Right ventricle myocardium superior (tissue), 1 donor: Measurements from ENCODE around the gene MBP. TPM values are rescaled to one million over a fixed set of nuclear protein-coding genes. Genes with fewer than 3 reads are reported as not detected.
A peak's percentile ranks its signal among the peaks of the same experiment; 100 is the strongest.

Source experiments
- ATAC-seq: fragments of 200-7000 bp; cut with Tn5 transposase; one replicate; pipeline ENCODE4 v1.9.1; 2020; ENCODE audit warnings: mild to moderate bottlenecking; ENCODE audit not compliant: poor library complexity
- DNase-seq: peaks from one replicate; pipeline ENCODE4 v3.0.0-alpha.2; 2020
- intact Hi-C: fragments of 100-400 bp; cut with DNase I; formaldehyde crosslinking; loops from one replicate; pipeline ENCODE4 v1.11.2; 2022
- total RNA-seq: library from RNA; stranded (reverse); fragmentation: NEBNext Ultra II Directional; extraction: Animal tissue kit (Norgen Biotek cat#: 25700); gene quantifications from one replicate; pipeline ENCODE4 v1.2.1, GENCODE V29; 2021
- donor health status: DM: no; HTN: yes; CAD: no; lungs with severe emphysema.

The MBP gene
- total RNA-seq, 1 donor from 2014 or later, result 29.9 TPM

DNA sequence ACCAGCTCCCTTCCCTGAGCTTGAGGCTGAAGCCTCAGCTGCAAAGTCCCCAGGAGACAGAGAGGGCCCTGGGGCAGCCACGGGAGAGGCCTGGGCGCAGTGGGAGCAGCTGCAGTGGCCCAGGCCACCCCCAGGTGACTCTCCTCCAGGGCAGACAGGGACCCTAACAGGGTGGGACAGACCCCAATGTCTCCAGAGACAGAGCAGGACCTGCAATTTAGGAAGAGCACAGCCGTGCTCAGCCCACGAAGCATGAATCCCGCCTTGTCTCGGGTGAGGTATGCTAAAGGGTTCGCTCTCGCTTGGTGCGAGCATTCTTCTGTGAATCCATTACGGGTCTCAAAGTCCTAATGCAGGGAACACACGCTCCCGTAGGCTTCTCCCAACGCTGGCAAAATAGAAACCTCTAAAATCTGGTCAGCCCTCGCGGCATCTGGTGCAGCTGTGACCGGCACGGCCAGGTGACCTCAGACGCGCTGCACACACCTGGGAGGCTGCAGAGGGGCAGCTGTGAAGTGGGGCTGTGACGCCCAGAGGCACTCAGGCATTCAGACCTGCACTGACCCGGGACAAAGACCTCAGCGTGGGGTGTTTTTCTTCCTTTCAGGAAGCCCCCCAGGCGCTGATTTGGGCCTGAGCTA, 12.6 kb downstream of the MBP start:
- DNase-seq (no peak), ATAC-seq (no peak)
- intact Hi-C loops, result no loop called here

DNA sequence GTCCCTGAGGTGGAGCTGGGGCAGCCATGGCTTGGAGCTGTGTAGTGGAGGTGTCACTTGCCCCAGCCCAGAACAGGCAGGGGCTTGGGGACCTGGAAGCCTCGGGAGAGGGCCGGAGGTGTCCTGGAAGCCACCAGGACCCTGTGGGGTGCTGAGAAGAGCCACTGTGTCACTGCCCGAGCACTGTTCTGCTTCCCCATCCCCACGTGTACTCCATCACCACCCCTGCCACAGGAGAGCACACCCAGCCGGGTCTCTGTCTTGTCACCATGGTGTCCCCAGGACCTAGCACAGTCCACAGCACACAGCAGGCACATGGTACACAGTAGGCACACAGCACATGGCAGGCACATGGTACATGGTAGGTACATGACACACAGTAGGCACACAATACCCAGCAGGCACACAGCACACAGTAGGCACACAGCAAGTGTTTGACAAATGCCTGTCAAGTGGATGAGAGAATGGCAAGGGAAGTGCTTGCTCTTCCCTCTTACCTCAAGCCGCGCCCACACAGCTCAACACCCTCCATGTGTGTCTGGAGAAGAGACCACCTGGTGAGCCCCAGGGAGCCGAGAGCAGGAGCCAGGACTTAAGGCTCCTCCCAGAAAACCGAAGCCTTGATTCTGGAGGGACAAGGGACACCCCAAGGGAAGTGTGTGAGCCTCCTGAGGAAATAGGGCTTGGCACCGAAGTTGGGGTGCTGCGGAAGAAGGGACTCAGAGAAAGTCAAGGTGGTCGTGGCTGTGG, 13.3 kb downstream of the MBP start:
- intact Hi-C loops, result no loop called here
- ATAC-seq (no peak), DNase-seq (no peak)

- DNase-seq, result no peak
- intact Hi-C loops, result no loop called here
- no peak for ATAC-seq
Measured at GRCh38 chr18:77118256-77119090, 14.1 kb downstream of the MBP start.

DNA sequence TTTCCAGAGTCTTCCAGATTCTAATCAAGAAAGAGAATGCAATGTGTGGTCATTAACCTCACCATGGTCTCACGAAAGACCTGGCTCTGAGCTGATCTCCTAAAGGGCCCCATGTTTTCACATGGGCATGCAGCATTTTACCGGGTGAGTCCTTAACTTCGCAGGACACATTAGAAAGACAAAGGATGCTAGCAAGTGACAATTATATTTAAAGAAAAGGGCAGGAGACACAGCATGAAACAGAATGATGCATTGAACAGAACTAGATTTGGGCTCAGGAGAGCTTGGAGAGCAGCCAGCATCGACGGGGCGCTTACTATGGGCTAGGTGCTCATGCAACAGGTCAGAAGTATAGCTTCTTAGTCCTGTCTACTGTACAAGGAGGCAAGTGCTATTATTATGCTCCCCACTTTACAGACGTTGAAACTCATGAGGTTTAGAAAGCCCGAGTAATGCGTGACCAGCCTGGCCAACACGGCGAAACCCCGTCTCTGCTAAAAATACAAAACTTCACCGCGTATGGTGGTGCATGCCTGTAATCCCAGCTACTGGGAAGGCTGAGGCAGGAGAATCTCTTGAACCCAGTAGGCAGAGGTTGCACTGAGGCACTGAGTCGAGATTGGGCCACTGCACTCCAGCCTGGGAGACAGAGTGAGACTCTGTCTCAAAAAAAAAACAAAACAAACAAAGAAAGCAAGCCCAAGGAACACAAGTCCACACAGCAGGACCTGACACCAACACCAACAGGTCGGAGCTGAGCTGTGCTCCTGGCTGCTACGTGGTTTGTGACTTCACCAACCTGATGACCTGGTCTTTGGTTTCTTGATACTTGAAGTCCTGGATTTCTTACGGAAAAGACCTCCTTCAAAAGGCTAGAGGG, 16.1 kb downstream of the MBP start:
- DNase-seq (no peak), ATAC-seq (no peak)
- intact Hi-C loops, result no loop called here

DNA sequence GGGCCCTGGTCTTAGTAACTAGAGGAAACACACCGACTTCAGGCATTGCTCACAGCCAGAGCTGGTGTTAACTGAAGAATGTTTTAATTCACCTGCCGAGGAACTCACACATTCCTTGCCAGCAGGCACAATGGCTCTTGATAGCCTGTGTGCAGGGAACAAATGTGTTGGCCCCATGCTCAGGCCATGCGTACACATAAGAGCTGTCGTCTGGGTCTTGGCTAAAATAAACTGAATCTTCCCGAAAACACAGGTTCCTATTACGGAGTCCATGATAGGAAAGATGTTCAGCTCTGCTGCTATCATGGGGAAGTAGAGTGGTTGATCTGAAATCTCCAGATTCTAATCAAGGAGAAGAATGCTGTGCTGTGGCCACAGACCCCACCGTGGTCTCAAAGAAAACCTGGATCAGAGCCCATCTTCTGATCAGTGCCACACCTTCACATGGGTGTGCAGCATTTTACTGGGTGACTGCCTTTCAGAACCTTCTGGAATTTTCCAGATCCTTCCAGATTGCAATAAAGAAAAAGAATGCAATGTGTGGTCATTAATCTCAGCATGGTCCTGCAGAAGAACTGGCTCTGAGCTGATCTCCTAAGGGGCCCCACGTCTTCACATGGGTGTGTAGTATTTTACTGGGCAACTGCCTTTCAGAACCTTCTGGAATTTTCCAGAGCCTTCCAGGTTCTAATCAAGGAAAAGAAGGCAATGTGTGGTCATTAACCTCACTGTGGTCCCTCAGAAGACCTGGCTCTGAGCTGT, 17.2 kb downstream of the MBP start:
- DNase-seq, result no peak

DNA sequence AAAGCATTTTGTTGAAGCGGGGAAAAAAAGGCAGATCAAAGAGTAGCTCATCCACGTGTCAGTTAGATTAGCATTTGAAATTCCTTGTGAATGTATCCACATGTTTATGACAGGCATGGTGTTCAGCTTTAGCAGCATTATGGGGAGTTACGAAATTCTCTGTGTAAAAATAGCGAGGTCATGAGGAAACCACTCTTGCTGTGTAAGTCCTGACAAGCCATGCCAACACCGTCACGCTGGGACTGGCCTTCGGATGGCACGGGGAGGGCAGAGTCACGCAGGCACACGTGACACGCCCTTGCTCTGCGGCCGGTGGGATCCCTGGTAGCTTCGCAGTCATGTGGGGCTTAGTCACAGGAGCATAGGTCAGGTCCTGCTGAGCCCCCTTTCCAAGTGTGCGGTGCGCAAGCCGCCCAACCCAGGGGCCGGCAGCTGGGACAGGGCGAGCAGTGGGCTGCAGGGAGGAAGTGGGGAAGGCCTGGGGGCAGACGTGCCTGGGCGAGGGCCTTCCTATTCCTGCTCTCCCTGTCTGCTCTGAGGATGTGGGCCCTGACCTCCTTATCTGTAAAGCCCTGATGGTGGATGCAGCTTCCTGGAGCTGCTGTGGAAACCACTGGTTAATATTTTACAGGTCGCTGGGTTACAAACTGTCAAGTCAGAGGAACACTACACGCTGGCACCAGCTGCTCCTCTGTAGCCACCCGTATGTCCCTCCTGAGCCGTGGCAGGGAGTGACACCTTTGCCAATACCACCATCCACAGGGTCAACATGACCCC, 18.0 kb downstream of the MBP start:
- intact Hi-C loops, result no loop called here
- DNase-seq (peak; percentile 93), ATAC-seq (peak; percentile 94)

More for the DNA sequence above, 17.2 kb downstream of the MBP start:
- intact Hi-C loops, result no loop called here
- peak; percentile 26 for ATAC-seq

DNA sequence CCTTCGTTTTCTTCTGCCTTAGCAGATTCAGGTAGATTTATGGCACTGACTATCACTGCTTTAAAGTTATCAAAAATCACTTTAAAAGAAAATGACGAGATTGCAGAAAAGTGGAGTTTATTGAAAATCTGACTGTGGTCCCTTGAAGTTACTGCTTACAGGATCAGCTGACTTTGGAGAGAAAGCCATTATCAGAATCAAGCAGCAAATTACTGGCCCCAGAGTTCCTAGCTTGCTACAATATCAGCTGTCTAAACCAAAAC, 18.5 kb downstream of the MBP start:
- DNase-seq, result no peak
- ATAC-seq, result peak; percentile 1
- intact Hi-C loops, result no loop called here

- DNase-seq (peak; percentile 27), ATAC-seq (no peak)
- intact Hi-C loops, result no loop called here
Measured at GRCh38 chr18:77113361-77114151, 19.0 kb downstream of the MBP start.

DNA sequence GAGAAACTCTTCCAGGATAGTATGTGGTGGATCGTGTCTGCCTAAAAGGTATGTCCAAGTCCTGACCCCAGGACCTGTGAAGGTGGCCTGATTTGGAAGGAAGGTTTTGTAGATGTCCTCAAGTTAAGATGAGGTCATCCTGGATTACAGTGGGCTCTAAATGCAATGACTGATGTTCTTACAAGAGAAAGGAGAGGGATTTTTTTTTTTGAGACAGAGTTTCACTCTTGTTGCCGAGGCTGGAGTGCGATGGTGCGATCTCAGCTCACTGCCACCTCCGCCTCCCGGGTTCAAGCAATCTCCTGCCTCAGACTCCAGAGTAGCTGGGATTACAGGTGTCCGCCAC, 19.9 kb downstream of the MBP start:
- intact Hi-C loops, result no loop called here
- ATAC-seq (no peak), DNase-seq (no peak)

DNA sequence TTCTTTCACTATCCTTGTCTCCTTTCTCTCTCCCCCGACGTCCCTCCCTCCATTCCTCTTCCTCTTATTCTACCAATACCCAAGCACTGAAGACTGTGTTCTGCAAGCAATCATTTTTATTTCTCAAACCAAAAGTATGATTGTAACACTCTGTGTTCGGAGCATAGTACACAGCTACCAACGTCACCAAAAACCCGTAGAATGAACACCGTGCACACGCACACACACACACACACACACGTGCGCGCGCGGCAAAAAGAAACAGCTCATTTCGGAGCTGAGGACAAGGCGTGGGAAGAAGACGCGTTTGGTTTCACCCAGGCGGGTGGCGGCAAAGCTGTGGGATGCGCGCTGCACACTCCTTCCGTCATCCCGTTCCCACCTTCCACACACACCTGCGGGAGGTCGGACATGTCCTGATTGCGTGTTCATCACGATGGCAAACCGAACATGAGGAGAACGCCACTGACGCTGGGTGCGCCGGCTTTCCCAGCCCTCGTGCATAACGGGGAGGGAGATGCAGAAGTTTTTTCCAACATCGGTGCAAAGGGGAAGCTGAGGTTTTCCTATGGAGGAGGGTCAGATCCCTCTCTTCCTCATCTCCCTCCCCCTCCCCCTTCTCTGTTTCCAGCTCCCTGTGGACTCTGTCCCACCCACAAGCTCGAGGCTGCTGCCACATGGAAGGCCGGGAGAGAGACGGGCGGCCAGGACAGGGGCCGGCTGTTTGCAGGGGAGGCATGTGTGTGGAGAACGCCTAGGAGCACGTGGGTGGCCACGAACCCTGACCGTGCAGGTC, 20.4 kb downstream of the MBP start:
- intact Hi-C loops, result no loop called here
- ATAC-seq, result no peak
- DNase-seq, result peak; percentile 49

DNA sequence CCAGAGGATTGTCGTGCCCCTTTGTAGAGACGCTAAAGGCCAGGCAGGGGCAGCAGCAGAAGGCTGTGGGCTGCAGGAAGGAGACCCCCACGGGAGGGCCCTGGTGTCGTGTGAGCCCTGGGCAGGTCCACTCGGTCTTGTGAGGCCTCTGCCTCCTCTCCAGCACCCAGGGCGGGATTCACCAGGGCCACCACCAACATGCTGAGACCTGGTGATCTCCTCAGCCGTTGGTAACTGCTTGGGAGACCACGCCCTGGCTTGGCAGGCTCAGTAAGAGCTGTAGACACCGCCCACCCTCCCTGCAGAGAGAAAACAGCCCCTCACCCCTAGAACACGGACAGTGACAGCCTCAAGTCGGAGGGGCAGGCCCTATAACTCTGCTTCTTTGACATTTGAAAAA, 21.1 kb downstream of the MBP start:
- intact Hi-C loops, result no loop called here

DNA sequence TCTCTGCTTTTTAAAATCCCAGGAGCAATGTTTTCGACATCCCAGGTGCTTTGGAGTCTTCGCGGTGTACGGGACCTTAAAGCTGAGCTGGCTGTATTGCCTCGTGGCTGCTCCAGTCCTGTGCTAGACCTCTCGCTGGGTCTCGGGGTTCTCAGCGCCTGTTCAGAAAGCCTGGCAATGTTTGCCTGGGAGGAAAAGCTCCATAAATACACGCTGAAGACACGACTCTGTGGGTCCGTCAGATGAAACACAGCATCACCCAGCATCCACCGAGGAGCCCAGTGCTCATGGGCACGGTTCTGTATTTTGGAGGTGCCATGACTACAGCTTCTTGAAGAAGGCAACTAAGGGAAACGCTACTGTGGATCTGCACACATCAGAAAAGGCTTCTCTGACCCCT, 21.6 kb downstream of the MBP start:
- no peak for DNase-seq
- intact Hi-C loops, result no loop called here
- ATAC-seq, result no peak

More for the DNA sequence above, 21.1 kb downstream of the MBP start:
- ATAC-seq (no peak), DNase-seq (peak; percentile 48)

- DNase-seq (no peak), ATAC-seq (no peak)
- intact Hi-C loops, result no loop called here
Measured at GRCh38 chr18:77110400-77110799, 22.2 kb downstream of the MBP start.

DNA sequence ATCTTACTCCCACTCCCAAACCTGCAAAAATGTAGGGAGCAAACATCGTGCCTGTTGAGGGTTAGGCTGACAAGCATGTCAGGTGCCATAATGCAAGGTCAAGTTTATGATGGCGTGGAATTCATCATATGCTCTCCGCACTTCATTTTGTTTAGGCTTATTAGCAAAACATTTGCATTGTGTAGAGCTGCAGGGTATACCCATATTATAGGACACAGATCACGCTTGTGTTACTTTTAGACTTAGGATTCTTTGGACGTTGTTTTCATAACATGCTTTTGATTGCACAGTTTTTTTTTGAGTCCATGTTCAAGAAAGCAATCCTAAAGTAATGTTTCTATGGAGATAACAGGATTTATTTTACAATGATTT, 22.9 kb downstream of the MBP start:
- no peak for DNase-seq
- no peak for ATAC-seq
- intact Hi-C loops, result no loop called here

- ATAC-seq (no peak), DNase-seq (peak; percentile 17)
- intact Hi-C loops, result no loop called here
Measured at GRCh38 chr18:77108821-77109647, 23.5 kb downstream of the MBP start.
